H1 (cell line): ENCODE measurements around the gene CCL25. TPM values are rescaled to one million over a fixed set of nuclear protein-coding genes. Genes with fewer than 3 reads are reported as not detected.

Experiments
- CTCF ChIA-PET: fragments of 300-600 bp; sonication (Branson Sonifier 250); formaldehyde crosslinking; loops from one replicate; lab custom pipeline; 2021; ENCODE audit not compliant: partially characterized antibody; lab: Charles Lee
- POLR2A ChIA-PET: fragments of 300-600 bp; sonication (Branson Sonifier 250); formaldehyde crosslinking; loops from one replicate; lab custom pipeline; 2021; ENCODE audit warnings: inconsistent platforms; ENCODE audit not compliant: partially characterized antibody; lab: Charles Lee
- DNase-seq, 2 experiments: peaks; one replicate each; pipeline versions ENCODE4 v3.0.0 to v3.0.0-alpha.2; 2010 to 2022; ENCODE audit warnings: low spot score in 2 of 2, low read depth in 1 of 2, mixed read lengths in 1 of 2
- FAIRE-seq: peaks from 2 replicates; lab custom pipeline; 2011; peaks lifted over from hg19 to GRCh38; lab: Jason Lieb, UNC
- H2AFZ ChIP-seq: 2 replicates; pipeline ENCODE4 v1.8.1; 2012; ENCODE audit warnings: low read length, inconsistent platforms
- H2AK5ac ChIP-seq: 2 replicates; pipeline ENCODE4 v1.6.1; 2013; ENCODE audit warnings: low read depth, low read length
- H2BK120ac ChIP-seq: replicated peaks from 2 replicates; pipeline ENCODE3; 2013; ENCODE audit warnings: low read depth, low read length, inconsistent platforms
- H2BK12ac ChIP-seq: 2 replicates; pipeline ENCODE4 v1.6.1; 2013; ENCODE audit warnings: low read depth, low read length
- H2BK15ac ChIP-seq: 2 replicates; pipeline ENCODE4 v1.6.1; 2013; ENCODE audit warnings: low read length
- H2BK20ac ChIP-seq: 2 replicates; pipeline ENCODE4 v1.6.1; 2013; ENCODE audit warnings: low read length
- H2BK5ac ChIP-seq: 2 replicates; pipeline ENCODE4 v1.6.1; 2013; ENCODE audit warnings: low read depth, low read length
- H3K14ac ChIP-seq: 2 replicates; pipeline ENCODE4 v1.6.1; 2013; ENCODE audit warnings: inconsistent platforms; ENCODE audit not compliant: insufficient read length
- H3K18ac ChIP-seq: 2 replicates; pipeline ENCODE4 v1.6.1; 2013; ENCODE audit warnings: low read length; ENCODE audit errors: extremely low read depth
- H3K23ac ChIP-seq: 2 replicates; pipeline ENCODE4 v1.6.1; 2013; ENCODE audit warnings: inconsistent platforms; ENCODE audit not compliant: insufficient read length
- H3K23me2 ChIP-seq: 2 replicates; pipeline ENCODE4 v1.6.1; 2013; ENCODE audit warnings: low read depth, low read length
- H3K27ac ChIP-seq: 2 replicates; pipeline ENCODE4 v1.6.1; 2011; ENCODE audit warnings: low read depth, low read length, inconsistent platforms
- H3K27me3 ChIP-seq, 4 experiments: replicated peaks in 1 of 4; 1 replicate in 1 of 4; 2 replicates in 3 of 4; pipeline versions ENCODE4 v1.6.1 to v1.8.1; 2011 to 2013; ENCODE audit warnings: low read length in 3 of 4, mild to moderate bottlenecking in 3 of 4, inconsistent platforms in 2 of 4, mixed read lengths in 2 of 4, moderate library complexity in 1 of 4; ENCODE audit not compliant: control insufficient read depth in 3 of 4, insufficient read depth in 3 of 4; ENCODE audit errors: extremely low read depth in 1 of 4
- H3K36me3 ChIP-seq, 4 experiments: 2 replicates each; pipeline versions ENCODE4 v1.6.1 to v1.8.1; 2011 to 2013; ENCODE audit warnings: mild to moderate bottlenecking in 4 of 4, low read length in 3 of 4, moderate library complexity in 2 of 4, control low read depth in 1 of 4, inconsistent platforms in 1 of 4; ENCODE audit not compliant: insufficient read depth in 4 of 4, control insufficient read depth in 2 of 4
- H3K4ac ChIP-seq: replicated peaks from 2 replicates; pipeline ENCODE3; 2013; ENCODE audit warnings: low read length, low read depth, mixed read lengths, inconsistent platforms; ENCODE audit not compliant: insufficient read length
- H3K4me1 ChIP-seq, 4 experiments: replicated peaks in 1 of 4; 1 replicate in 1 of 4; 2 replicates in 3 of 4; pipeline versions ENCODE4 v1.6.1 to v1.8.1; 2011 to 2013; ENCODE audit warnings: low read length in 3 of 4, inconsistent platforms in 2 of 4, mixed read lengths in 1 of 4; ENCODE audit not compliant: insufficient read depth in 4 of 4, control insufficient read depth in 3 of 4
- H3K4me2 ChIP-seq, 2 experiments: 2 replicates each; pipeline versions ENCODE4 v1.6.1 to v1.8.1; 2011 to 2013; ENCODE audit warnings: low read depth in 2 of 2, low read length in 2 of 2, control low read depth in 1 of 2, inconsistent platforms in 1 of 2, mild to moderate bottlenecking in 1 of 2; ENCODE audit not compliant: insufficient read depth in 1 of 2
- H3K4me3 ChIP-seq, 4 experiments: fragments of 200-600, 300-600 bp in 1 of 4; sonication (generic), shearing (Covaris generic), sonication (Bioruptor Twin) in 1 of 4; 2 replicates each; pipeline versions ENCODE4 v1.5.1 to v1.8.1; 2011 to 2016; ENCODE audit warnings: low read length in 4 of 4, low read depth in 3 of 4, control low read depth in 2 of 4, inconsistent platforms in 2 of 4, mild to moderate bottlenecking in 2 of 4, mixed read lengths in 1 of 4, moderate library complexity in 1 of 4; ENCODE audit not compliant: insufficient read depth in 2 of 4; ENCODE audit errors: extremely low read depth in 1 of 4
- H3K56ac ChIP-seq: replicated peaks from 2 replicates; pipeline ENCODE3; 2013; ENCODE audit warnings: low read depth, mild to moderate bottlenecking, mixed read lengths, low read length, inconsistent platforms; ENCODE audit not compliant: insufficient read length
- H3K79me1 ChIP-seq: 2 replicates; pipeline ENCODE4 v1.6.1; 2013; ENCODE audit warnings: low read depth, low read length, control low read depth
- H3K79me2 ChIP-seq, 2 experiments: 2 replicates each; pipeline versions ENCODE4 v1.6.1 to v1.8.1; 2012 to 2013; ENCODE audit warnings: low read length in 2 of 2, mild to moderate bottlenecking in 2 of 2, inconsistent platforms in 1 of 2; ENCODE audit not compliant: insufficient read depth in 2 of 2, control insufficient read depth in 1 of 2
- H3K9ac ChIP-seq, 4 experiments: replicated peaks in 1 of 4; 1 replicate in 1 of 4; 2 replicates in 3 of 4; pipeline versions ENCODE4 v1.6.1 to v1.8.1; 2011 to 2013; ENCODE audit warnings: low read depth in 3 of 4, low read length in 3 of 4, control low read depth in 2 of 4, mild to moderate bottlenecking in 2 of 4, moderate library complexity in 2 of 4, inconsistent platforms in 1 of 4; ENCODE audit errors: extremely low read depth in 1 of 4
- H3K9me3 ChIP-seq, 2 experiments: 2 replicates each; pipeline versions ENCODE4 v1.6.1 to v1.8.1; 2012 to 2013; ENCODE audit warnings: mild to moderate bottlenecking in 2 of 2, moderate library complexity in 2 of 2, control low read depth in 1 of 2, inconsistent platforms in 1 of 2, low read depth in 1 of 2, low read length in 1 of 2, mixed read lengths in 1 of 2; ENCODE audit not compliant: insufficient read depth in 2 of 2
- H4K20me1 ChIP-seq, 2 experiments: replicated peaks in 1 of 2; 2 replicates each; pipeline versions ENCODE3 to v1.8.1; 2011 to 2013; ENCODE audit warnings: inconsistent platforms in 2 of 2, low read length in 2 of 2, mild to moderate bottlenecking in 1 of 2; ENCODE audit not compliant: insufficient read depth in 2 of 2, control insufficient read depth in 1 of 2
- H4K5ac ChIP-seq: 2 replicates; pipeline ENCODE4 v1.6.1; 2013; ENCODE audit warnings: low read length, low read depth, mixed read lengths, inconsistent platforms; ENCODE audit not compliant: insufficient read length
- H4K8ac ChIP-seq: 2 replicates; pipeline ENCODE4 v1.8.0; 2013; ENCODE audit warnings: mild to moderate bottlenecking, moderate library complexity, low read length, inconsistent platforms; ENCODE audit not compliant: insufficient read depth; ENCODE audit errors: extremely low read depth
- H4K91ac ChIP-seq: replicated peaks from 2 replicates; pipeline ENCODE3; 2013; ENCODE audit warnings: low read length, mixed read lengths, inconsistent platforms; ENCODE audit not compliant: insufficient read length
- CEBPB ChIP-seq: IDR thresholded peaks from 2 replicates; pipeline ENCODE4 v1.6.1; 2012; ENCODE audit warnings: low read depth, low read length
- CREB1 ChIP-seq: IDR thresholded peaks from 2 replicates; pipeline ENCODE4 v1.6.1; 2012; ENCODE audit warnings: inconsistent platforms
- GTF2F1 ChIP-seq: IDR thresholded peaks from 2 replicates; pipeline ENCODE4 v1.6.1; 2012; ENCODE audit warnings: low read depth, low read length, improper control_type of control experiment, borderline replicate concordance
- POU5F1 ChIP-seq: IDR thresholded peaks from 2 replicates; pipeline ENCODE4 v1.6.1; 2011; ENCODE audit warnings: low read depth, mild to moderate bottlenecking, low read length, moderate library complexity
- WGBS, 2 experiments: shearing (Covaris generic) in 1 of 2; methylation state at CpG; one replicate each; pipeline versions ENCODE4 v1.1.6 to v1.1.7; 2013 to 2015; ENCODE audit warnings: low lambda C conversion rate in 2 of 2, mixed read lengths in 2 of 2, inconsistent platforms in 1 of 2, low coverage in 1 of 2, missing lambda C conversion rate in 1 of 2; ENCODE audit not compliant: insufficient replicate concordance in 2 of 2, insufficient coverage in 1 of 2, insufficient read length in 1 of 2; ENCODE audit errors: extremely low coverage in 1 of 2, missing lambda C conversion rate in 1 of 2; 5-methylcytosine and 5-hydroxymethylcytosine counted together
- polyA plus RNA-seq, 7 experiments: library from polyadenylated mRNA; depleted of rRNA in 3 of 7; stranded (reverse) in 5 of 7; unstranded in 2 of 7; fragments of >200 nt in 5 of 7; fragments of 200-250 nt in 2 of 7; gene quantifications; 1 replicate in 5 of 7; 2 replicates in 1 of 7; 4 replicates in 1 of 7; pipeline versions ENCODE4 v1.2.1 to v1.2.3, GENCODE V29; 2011 to 2013; ENCODE audit warnings: missing spikeins in 2 of 7, mixed read lengths in 2 of 7
- total RNA-seq: library from RNA; stranded (reverse); fragmentation: NEBNext Ultra II Directional; extraction: Animal tissue kit (Norgen Biotek cat#: 25700); gene quantifications from 2 replicates; pipeline ENCODE4 v1.2.1, GENCODE V29; 2021

CCL25 gene
- total and polyA plus RNA-seq, 2 of the 8 experiments (the other 6 are each of a cell fraction or from before 2014, with no cell fraction given) = 0.59 TPM; not detected in 1

GRCh38 chr19:8085598-8086408 is 33.2 kb downstream of the CCL25 start:
- H3K4ac ChIP-seq = no peak overlapping the region
- H4K5ac ChIP-seq = no peak overlapping the region
- FAIRE-seq = no peak
- no peak overlapping the region for H3K56ac ChIP-seq
- H3K4me1 ChIP-seq = no peaks in the 10 kb centered on the region; a peak in 1 of 7 replicates
- no peak for TF ChIP-seq POU5F1
- no peak for TF ChIP-seq CEBPB
- TF ChIP-seq GTF2F1 = no peak
- TF ChIP-seq CREB1 = no peak
- no peak for DNase-seq
- no peak overlapping the region for H3K27ac ChIP-seq
- no peak overlapping the region for H3K14ac ChIP-seq
- H3K18ac ChIP-seq = no peak overlapping the region
- peaks cover 5% of the 10 kb centered on the region; the same call in 1 of the 2 replicates for H3K23me2 ChIP-seq
- no peaks in the 10 kb centered on the region; the same call in 1 of the 2 replicates for H3K79me1 ChIP-seq
- H2BK120ac ChIP-seq = no peak overlapping the region
- H2AK5ac ChIP-seq = no peak overlapping the region
- no peak overlapping the region for H3K4me2 ChIP-seq
- no peak overlapping the region for H2AFZ ChIP-seq
- H3K79me2 ChIP-seq = no peaks in the 10 kb centered on the region
- ChIA-PET CTCF (interaction anchor here (0.6 to 3.8 kb wide), 8 partner anchors 9 to 1415 kb away, joined by 3 to 14 read pairs (median 4); no protein-coding TSS in a partner anchor), POLR2A (interaction anchor here (0.6 to 1.9 kb wide), 5 partner anchors 10 to 142 kb away, joined by 3 to 7 read pairs (median 5); partner anchors contain the start of gene TIMM44)
- H2BK12ac ChIP-seq = no peak overlapping the region
- no peak overlapping the region for H2BK20ac ChIP-seq
- H4K91ac ChIP-seq = no peak overlapping the region
- peaks cover 0 to 5% of the 10 kb centered on the region in 2 experiments for H4K20me1 ChIP-seq
- no peak overlapping the region for H3K4me3 ChIP-seq
- no peak overlapping the region for H4K8ac ChIP-seq
- no peaks in the 10 kb centered on the region for H3K9me3 ChIP-seq
- no peak overlapping the region for H3K23ac ChIP-seq
- no peak overlapping the region for H3K9ac ChIP-seq
- H3K36me3 ChIP-seq = peaks cover 13 to 33% (median 27%) of the 10 kb centered on the region in 4 experiments
- H3K27me3 ChIP-seq = no peaks in the 10 kb centered on the region
- H2BK15ac ChIP-seq = no peak overlapping the region
- H2BK5ac ChIP-seq = no peak overlapping the region
- WGBS, 2 experiments = 85% methylated on average over 20 of the region's 20 CpGs; no CpG with 5 or more reads in 1 of the 2 experiments
